Measurements from ENCODE around the gene PTPRM.

Gene PTPRM

DNA sequence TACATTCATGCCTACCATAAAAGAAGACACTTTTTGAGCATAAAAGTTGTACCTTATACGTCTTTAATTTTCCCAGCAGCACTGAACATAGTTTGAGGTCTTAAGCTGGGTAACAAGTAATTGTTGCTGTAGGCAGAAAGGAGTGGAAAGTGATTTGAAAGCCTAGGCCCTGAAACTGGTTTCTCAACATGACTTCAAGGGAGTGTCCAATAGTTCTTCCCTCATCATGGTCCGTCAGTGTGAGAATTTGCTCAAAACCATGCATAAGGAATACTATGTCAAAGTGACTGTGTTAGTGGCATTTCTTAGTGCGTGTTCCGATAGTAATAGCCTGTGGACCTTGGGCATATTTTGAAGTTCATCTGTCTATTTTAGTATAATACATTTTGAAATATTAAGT is 463.1 kb downstream of the PTPRM start:
- H3K4me3 ChIP-seq (ENCODE audit: low read depth, low read length), result no peak overlapping the region
- TF ChIP-seq, protein P1, sequence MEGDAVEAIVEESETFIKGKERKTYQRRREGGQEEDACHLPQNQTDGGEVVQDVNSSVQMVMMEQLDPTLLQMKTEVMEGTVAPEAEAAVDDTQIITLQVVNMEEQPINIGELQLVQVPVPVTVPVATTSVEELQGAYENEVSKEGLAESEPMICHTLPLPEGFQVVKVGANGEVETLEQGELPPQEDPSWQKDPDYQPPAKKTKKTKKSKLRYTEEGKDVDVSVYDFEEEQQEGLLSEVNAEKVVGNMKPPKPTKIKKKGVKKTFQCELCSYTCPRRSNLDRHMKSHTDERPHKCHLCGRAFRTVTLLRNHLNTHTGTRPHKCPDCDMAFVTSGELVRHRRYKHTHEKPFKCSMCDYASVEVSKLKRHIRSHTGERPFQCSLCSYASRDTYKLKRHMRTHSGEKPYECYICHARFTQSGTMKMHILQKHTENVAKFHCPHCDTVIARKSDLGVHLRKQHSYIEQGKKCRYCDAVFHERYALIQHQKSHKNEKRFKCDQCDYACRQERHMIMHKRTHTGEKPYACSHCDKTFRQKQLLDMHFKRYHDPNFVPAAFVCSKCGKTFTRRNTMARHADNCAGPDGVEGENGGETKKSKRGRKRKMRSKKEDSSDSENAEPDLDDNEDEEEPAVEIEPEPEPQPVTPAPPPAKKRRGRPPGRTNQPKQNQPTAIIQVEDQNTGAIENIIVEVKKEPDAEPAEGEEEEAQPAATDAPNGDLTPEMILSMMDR (IDR thresholded peaks at IDR 0.05; ENCODE audit: low read depth, low read length), result no peak
- no peak for DNase-seq (ENCODE audit: low read depth, low spot score)
- in situ Hi-C loops (cut with HindIII; ENCODE audit: low sequenced_read_pairs), result no loop called here

GRCh38 chr18:8031496-8031895 is 464.4 kb downstream of the PTPRM start:
- in situ Hi-C loops (cut with HindIII; ENCODE audit: low sequenced_read_pairs), result no loop called here
- DNase-seq (ENCODE audit: low read depth, low spot score), result no peak
- TF ChIP-seq, protein P1 (IDR thresholded peaks at IDR 0.05; ENCODE audit: low read depth, low read length), result no peak
- H3K4me3 ChIP-seq (ENCODE audit: low read depth, low read length), result no peak overlapping the region

- in situ Hi-C loops (cut with HindIII; ENCODE audit: low sequenced_read_pairs), result no loop called here
- DNase-seq (ENCODE audit: low read depth, low spot score), result no peak
- no peak overlapping the region for H3K4me3 ChIP-seq (ENCODE audit: low read depth, low read length)
- TF ChIP-seq, protein P1 (IDR thresholded peaks at IDR 0.05; ENCODE audit: low read depth, low read length), result no peak
These were observed 467.6 kb downstream of the PTPRM start for GRCh38 chr18:8034674-8035073.

- H3K4me3 ChIP-seq (ENCODE audit: low read depth, low read length), result no peak overlapping the region
- TF ChIP-seq, protein P1 (IDR thresholded peaks at IDR 0.05; ENCODE audit: low read depth, low read length), result no peak
- no peak for DNase-seq (ENCODE audit: low read depth, low spot score)
- in situ Hi-C loops (cut with HindIII; ENCODE audit: low sequenced_read_pairs), result no loop called here
These were observed 469.4 kb downstream of the PTPRM start for GRCh38 chr18:8036551-8036950.

- DNase-seq (ENCODE audit: low read depth, low spot score), result no peak
- no peak overlapping the region for H3K4me3 ChIP-seq (ENCODE audit: low read depth, low read length)
- TF ChIP-seq, protein P1 (IDR thresholded peaks at IDR 0.05; ENCODE audit: low read depth, low read length), result no peak
- in situ Hi-C loops (cut with HindIII; ENCODE audit: low sequenced_read_pairs), result no loop called here
These were observed 470.2 kb downstream of the PTPRM start for GRCh38 chr18:8037296-8037695.

DNA sequence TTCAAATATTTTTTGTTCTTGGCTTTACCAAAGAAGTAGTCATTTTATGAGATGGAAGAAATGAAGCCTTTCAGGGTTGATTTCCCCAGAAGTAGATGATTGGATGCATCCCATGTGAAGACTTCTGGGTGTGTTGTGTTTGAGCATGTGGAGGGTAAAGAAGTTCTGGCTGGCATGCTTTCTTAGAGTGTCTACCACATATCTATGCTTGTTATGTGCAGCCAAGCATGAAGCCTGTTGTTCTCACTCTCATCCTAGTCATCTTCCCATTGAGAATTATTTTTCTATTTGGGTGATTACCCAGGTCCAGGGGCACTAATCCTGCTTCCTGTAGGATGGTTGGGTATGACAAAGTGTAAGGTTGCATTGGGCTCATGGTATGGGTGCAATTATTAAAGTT is 472.9 kb downstream of the PTPRM start:
- TF ChIP-seq, protein P1 (IDR thresholded peaks at IDR 0.05; ENCODE audit: low read depth, low read length), result no peak
- in situ Hi-C loops (cut with HindIII; ENCODE audit: low sequenced_read_pairs), result no loop called here
- H3K4me3 ChIP-seq (ENCODE audit: low read depth, low read length), result no peak overlapping the region
- DNase-seq (ENCODE audit: low read depth, low spot score), result no peak
